Fibroblast of peridontal ligament (primary cell): Measurements from ENCODE around the gene PET117.
"Not testable (repeated sequence)": the region's sequence is repeated elsewhere in the genome, so short reads cannot be mapped to it uniquely, and the experiment has no call there.

Experiments used
- DNase-seq: peaks from one replicate; pipeline ENCODE4 v3.0.0-alpha.2; 2010; ENCODE audit errors: extremely low read depth

PET117 gene

GRCh38 chr20:18137412-18138265 lies at the start of gene PET117, which contains the start of gene KAT14:
TSS of gene PET117 (plus strand) at chr20:18137863. CDS start at chr20:18137956, 93 bp downstream.
TSS of gene KAT14 (plus strand) at chr20:18137863. CDS start at chr20:18142661, 4,798 bp downstream.
- DNase-seq: peak; percentile 88

DNA sequence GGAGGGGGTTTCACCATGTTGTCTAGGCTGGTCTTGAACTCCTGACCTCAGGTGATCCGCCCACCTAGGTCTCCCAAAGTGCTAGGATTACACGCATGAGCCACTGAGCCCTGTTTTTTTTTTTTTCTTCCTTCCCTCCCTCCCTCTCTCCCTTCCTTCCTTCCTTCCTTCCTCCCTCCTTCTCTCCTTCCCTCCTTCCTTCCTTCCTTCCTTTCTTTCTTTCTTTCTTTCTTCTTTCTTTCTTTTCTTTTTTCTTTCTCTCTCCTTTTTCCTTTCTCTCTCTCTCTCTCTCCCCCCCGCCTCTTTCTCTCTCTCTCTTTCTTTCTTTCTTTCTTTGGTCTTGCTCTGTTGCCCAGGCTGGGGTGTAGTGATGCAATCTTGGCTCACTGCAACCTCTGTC lies 49.4 kb upstream of the PET117 start:
- not testable (repeated sequence) for DNase-seq

GRCh38 chr20:18088841-18089240 lies 48.8 kb upstream of the PET117 start:
- DNase-seq: not testable (repeated sequence)

DNA sequence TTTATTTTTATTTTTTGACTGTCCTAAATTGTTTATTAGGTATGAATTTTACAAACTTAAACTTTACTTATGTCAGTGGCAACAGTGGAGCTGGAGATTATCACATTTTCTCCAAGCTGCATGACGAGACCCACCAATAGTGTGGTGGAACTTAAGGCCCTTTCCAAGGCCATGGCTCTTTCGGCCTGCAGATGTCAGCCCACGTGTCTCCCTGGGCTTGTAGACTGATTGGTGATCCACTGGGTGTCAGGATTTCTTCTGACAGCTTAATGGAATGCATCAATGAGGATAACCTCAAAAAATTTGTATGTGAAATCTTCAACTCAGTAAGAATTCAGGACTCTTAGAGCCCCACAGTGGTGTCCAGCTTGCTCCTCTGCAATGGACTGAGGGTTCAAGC lies 47.6 kb upstream of the PET117 start:
- peak; percentile 2 for DNase-seq

DNA sequence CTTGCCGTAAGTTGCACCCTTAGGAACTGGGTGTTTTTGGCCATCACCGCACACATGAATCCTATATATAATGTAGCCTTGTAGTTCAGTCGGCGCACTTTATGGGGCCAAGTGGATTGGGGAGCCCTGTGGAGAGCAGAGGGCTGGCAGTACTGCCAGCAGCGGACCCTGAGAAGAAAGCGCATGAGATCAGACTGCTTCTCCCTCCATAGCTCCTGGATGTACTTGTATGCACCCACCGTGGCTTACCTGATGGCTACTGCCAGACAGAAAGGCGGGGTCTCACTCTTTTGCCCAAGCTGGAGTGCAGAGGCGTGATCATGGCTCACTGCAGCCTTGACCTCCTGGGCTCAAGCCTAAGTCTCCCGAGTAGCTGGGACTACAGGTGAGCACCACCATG lies 47.2 kb upstream of the PET117 start:
- DNase-seq: no peak

DNA sequence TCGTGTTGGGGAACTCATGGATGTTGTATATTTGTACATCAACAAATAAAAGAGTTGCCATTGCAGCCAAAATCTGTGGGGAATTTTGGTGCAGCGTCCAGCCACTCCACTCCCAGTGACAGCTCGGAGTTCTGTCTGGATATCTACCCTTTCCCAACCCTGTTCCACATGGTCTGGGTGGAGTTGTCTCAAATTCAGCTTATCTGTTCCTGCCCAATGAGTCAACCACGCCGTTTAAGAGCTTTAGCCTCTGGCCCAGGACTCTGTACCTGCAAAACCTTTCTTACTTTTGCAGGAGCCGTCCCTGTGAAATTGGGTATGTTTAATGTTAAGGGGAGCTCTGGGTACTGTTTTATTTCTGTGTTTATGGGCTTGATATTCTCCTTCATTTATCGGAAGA lies 46.0 kb upstream of the PET117 start:
- DNase-seq: no peak

DNA sequence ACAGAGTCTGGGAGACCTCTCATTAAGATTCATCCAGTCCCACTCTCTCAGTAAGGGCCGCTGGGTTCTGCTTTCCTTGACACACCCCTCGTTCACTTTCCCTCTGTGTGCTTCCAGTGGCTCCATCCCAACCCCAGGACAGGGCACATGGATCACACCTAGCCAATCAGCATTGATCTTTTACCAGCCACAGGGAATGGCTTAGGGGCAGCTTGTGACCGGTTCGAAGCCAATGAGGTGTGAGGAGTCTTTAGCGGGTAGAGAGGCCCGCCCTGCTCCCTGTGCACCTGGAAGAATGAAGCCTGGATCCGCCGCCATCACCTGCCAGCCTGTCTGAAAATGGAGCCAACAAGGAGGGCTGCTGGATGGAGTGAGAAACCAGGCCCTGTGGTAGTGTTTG lies 44.8 kb upstream of the PET117 start:
- no peak for DNase-seq

DNA sequence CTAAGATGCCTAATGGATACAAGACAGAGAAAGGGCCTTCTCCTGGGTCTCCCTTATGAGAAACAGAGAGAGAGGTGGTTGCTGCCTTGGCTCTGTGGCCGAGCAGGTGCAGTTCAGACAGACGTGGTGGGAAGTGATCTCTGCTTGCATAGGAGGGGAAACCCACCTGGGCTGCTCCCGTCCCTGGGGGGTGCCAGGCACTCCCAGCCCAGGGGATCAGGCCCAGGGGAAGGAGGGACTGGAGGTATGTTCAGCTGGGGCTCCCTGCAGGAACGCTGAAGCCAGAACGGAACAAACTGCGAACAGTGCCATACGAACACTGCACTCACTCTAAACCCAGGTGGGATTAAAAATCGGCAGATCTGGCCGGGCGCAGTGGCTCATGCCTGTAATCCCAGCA lies 44.3 kb upstream of the PET117 start:
- DNase-seq: no peak

GRCh38 chr20:18094191-18094590 lies 43.5 kb upstream of the PET117 start:
- DNase-seq: no peak

GRCh38 chr20:18100569-18100968 lies 37.1 kb upstream of the PET117 start:
- DNase-seq: not testable (repeated sequence)

DNA sequence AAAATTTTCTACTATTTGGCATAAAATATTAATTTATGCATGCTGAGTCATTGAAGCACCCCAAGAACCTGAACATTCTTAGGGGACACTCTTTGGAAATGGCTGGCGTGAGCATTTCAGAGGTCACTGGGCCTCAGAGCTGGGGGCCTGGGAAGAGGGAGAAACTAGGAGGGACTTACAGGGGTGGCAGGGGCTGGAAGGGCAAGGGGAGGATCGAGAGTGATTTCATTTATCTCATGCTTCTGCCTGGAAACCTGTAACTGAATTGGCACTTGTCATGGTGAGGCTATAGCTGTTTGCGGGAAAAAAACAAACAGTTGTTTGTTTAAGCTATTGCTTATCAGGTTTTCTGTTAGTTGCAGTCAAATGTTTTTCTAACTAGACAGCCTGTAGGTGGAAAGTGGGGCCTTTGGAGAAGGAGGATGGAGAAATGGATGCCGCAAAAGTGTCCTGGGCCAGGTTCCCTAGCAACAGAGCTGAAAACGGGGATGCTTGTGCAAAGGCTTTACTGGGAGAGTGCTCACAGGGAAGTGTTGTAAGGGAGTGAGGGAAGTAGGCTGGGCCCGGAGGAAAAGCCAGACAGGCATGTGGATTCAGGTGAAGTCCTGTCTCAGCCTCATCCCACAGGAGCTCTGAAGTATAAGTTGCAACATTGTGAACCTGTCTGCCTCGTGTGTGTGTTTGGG lies 36.4 kb upstream of the PET117 start:
- no peak for DNase-seq

DNA sequence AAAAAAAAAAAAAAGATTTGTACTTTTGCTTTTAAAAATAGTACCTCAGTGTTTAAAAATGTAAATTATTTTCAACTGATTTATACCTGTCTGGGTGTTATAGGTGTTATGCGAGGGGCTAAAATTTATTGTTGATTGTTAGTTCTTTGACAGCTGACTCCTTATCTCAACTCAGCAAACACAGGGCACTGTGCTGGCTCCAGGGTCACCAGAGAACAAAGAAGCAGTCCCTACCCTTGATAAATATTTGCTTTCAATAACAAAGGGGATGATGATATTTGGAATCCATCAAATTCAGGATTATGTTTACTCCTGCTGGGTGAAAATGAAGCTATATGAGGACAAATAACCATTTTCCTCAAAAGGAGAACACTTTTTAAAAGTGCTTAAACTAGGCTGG lies 34.2 kb upstream of the PET117 start:
- no peak for DNase-seq

- DNase-seq: no peak
Observed at GRCh38 chr20:18108326-18108725, 29.3 kb upstream of the PET117 start.

- not testable (repeated sequence) for DNase-seq
Observed at GRCh38 chr20:18128574-18128973, 9.1 kb upstream of the PET117 start.

GRCh38 chr20:18132663-18133062 lies 5.0 kb upstream of the PET117 start:
- DNase-seq: no peak

- peak; percentile 4 for DNase-seq
Observed at GRCh38 chr20:18133962-18134361, 3.7 kb upstream of the PET117 start.

DNA sequence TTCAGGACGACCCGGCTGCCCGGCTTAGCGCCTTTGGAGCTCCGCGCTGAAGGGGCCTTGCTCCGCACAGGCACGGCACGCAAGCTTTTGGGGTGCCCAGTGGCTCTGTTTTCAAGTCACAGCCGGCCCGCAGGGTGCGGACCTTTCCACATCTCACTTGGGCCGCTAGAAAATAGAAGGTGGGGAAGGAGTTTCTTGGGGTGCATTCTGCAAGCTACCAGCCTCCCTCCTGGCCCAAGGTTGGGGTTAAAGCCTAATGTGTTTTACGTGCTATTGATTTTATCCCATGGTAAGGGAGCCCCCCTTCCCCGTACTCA lies 561 bp downstream of the PET117 start:
- no peak for DNase-seq

GRCh38 chr20:18138639-18139583 lies 1.2 kb downstream of the PET117 start:
- DNase-seq: peak; percentile 12

- DNase-seq: no peak
Observed at GRCh38 chr20:18139832-18140231, 2.2 kb downstream of the PET117 start.

DNA sequence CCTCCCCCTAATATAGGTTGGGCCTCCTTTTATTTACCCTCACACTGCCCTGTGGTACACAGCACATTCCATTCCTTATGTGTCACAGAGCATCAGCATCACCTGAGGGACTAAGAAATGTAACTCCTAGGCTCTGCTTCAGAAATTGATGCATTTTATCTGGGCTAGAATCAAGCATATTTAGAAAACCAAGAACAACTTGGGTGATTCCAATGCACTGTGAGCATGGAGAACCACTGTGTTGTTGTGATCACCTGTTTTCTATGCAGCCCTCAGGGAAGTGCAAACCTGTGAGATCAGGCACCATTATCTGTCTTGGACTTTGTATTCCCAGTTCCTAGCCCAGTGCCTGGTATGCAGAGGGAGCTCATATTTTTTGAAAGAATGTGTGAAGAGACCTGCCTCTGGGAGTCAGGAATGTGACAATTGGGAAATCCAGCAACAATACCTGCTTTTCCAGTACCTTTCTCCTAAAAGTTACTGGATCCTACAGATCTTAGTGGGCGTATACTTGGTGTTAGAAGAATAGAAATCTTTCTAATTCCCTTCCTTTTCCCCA lies 7.0 kb downstream of the PET117 start:
- no peak for DNase-seq

- no peak for DNase-seq
Observed at GRCh38 chr20:18154342-18154741, 16.7 kb downstream of the PET117 start.

DNA sequence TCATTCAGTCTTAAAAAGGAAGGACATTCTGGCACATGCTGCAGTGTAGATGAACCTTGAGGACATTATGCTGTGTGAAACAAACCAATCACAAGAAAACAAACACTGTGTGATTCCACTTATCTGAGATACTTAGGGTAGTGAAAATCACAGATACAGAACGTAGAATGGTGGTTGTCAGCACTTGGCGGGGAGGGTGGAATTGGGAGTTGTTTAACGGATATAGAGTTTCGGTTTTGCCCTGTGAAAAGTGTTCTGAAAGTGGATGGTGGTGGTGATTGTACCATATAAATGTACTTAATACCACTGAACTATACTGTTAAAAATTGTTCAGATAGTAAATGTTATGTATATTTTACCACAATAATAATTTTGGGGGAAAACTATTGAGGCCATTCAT lies 18.4 kb downstream of the PET117 start:
- no peak for DNase-seq
